Endothelial cell (in vitro differentiated cells): Measurements from ENCODE around the gene LRP5. TPM values are rescaled to one million over a fixed set of nuclear protein-coding genes. Genes with fewer than 3 reads are reported as not detected.

ENCODE experiments used
- DNase-seq: peaks from one replicate; pipeline ENCODE4 v3.0.0; 2021; ENCODE audit warnings: low spot score
- H3K27ac Mint-ChIP-seq: one replicate; pipeline ENCODE4 v1.8.0; 2021; ENCODE audit warnings: mixed read lengths, inconsistent platforms; ENCODE audit not compliant: unreplicated experiment
- H3K27me3 Mint-ChIP-seq: one replicate; pipeline ENCODE4 v1.8.0; 2021; ENCODE audit warnings: mild to moderate bottlenecking, moderate library complexity, mixed read lengths, inconsistent platforms; ENCODE audit not compliant: unreplicated experiment
- H3K36me3 Mint-ChIP-seq: one replicate; pipeline ENCODE4 v1.8.0; 2021; ENCODE audit warnings: mild to moderate bottlenecking, low read depth, mixed read lengths, inconsistent platforms; ENCODE audit not compliant: unreplicated experiment
- H3K4me1 Mint-ChIP-seq: one replicate; pipeline ENCODE4 v1.8.0; 2021; ENCODE audit warnings: mild to moderate bottlenecking, mixed read lengths, inconsistent platforms; ENCODE audit not compliant: unreplicated experiment
- H3K4me3 Mint-ChIP-seq: one replicate; pipeline ENCODE4 v1.8.0; 2021; ENCODE audit warnings: mild to moderate bottlenecking, mixed read lengths, inconsistent platforms; ENCODE audit not compliant: unreplicated experiment
- H3K9me3 Mint-ChIP-seq: one replicate; pipeline ENCODE4 v1.8.0; 2021; ENCODE audit warnings: mixed read lengths, inconsistent platforms; ENCODE audit not compliant: unreplicated experiment
- total RNA-seq: library from RNA; stranded (reverse); fragmentation: NEBNext Ultra II Directional; extraction: Animal tissue kit (Norgen Biotek cat#: 25700); gene quantifications from one replicate; pipeline ENCODE4 v1.2.1, GENCODE V29; 2021; ENCODE audit not compliant: unreplicated experiment
- TF ChIP-seq, protein P1 (sequence below): fragments of 200-600 bp; sonication (generic); IDR thresholded peaks from one replicate; pipeline ENCODE4 v1.5.0; 2021; ENCODE audit warnings: antibody characterized with exemption; ENCODE audit not compliant: unreplicated experiment

LRP5 gene
- total RNA-seq, 1 donor from 2014 or later = 72.3 TPM

DNA sequence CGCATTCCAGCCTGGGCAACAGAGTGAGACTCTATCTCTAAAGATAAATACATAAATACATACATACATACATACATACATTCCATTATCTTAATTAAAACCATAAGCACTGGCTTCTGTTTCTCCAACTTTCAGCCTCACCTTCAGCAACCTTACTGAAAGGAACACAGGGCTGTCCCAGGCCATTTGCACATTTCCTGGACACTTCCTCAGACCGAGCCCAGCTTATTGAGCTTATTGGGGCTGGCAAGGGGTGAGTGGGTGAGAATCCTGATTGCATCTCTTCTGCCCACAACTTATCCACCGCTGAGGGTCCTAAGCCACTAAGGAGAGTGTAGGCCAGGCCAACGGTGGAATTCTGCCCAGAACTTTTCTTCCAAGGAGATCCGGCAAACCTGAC, 16.5 kb upstream of the LRP5 start:
- H3K4me3 Mint-ChIP-seq = no peak overlapping the region
- peaks cover 1% of the 10 kb centered on the region for H3K27me3 Mint-ChIP-seq
- TF ChIP-seq, protein P1, sequence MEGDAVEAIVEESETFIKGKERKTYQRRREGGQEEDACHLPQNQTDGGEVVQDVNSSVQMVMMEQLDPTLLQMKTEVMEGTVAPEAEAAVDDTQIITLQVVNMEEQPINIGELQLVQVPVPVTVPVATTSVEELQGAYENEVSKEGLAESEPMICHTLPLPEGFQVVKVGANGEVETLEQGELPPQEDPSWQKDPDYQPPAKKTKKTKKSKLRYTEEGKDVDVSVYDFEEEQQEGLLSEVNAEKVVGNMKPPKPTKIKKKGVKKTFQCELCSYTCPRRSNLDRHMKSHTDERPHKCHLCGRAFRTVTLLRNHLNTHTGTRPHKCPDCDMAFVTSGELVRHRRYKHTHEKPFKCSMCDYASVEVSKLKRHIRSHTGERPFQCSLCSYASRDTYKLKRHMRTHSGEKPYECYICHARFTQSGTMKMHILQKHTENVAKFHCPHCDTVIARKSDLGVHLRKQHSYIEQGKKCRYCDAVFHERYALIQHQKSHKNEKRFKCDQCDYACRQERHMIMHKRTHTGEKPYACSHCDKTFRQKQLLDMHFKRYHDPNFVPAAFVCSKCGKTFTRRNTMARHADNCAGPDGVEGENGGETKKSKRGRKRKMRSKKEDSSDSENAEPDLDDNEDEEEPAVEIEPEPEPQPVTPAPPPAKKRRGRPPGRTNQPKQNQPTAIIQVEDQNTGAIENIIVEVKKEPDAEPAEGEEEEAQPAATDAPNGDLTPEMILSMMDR = no peak
- H3K4me1 Mint-ChIP-seq = no peaks in the 10 kb centered on the region
- H3K36me3 Mint-ChIP-seq = no peaks in the 10 kb centered on the region
- no peaks in the 10 kb centered on the region for H3K9me3 Mint-ChIP-seq
- no peak for DNase-seq
- no peak overlapping the region for H3K27ac Mint-ChIP-seq

DNA sequence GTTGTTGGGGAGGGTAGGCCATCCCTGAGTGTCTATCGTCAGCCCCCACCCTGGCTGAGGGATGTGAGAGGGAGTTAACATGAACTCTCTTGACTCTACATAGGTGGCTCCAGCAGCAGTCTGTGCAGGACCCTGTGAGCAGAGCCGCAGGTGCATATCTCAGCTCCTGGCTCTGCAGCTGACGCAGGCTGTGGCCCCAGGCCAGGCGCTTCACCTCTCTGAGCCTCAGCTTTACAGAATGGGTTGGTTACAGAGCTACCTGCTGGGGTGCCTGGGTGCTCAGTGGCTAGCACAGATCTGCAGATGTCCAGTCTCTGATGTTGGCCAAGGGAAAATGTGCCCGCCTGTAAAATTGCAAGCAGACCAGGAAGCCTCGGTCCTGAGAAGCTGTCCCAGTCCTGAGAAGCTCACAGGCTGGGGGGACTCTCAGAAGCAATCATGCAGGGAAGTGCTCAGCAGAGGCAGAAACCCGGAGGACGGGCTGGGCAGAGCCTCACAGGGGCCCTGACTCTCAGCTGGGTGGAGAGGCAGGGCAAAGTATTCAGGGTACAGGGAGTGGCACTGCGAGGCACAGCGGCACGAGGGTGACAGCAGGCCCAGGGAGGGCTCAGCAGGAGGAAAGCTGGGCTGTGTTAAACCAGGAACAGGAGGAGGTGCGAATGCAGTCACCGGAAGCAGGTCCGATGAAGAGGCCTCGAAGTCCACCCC, 15.9 kb upstream of the LRP5 start:
- no peak overlapping the region for H3K27ac Mint-ChIP-seq
- DNase-seq = no peak
- peaks cover 1% of the 10 kb centered on the region for H3K27me3 Mint-ChIP-seq
- no peaks in the 10 kb centered on the region for H3K36me3 Mint-ChIP-seq
- H3K9me3 Mint-ChIP-seq = no peaks in the 10 kb centered on the region
- no peaks in the 10 kb centered on the region for H3K4me1 Mint-ChIP-seq
- TF ChIP-seq, protein P1 = no peak
- H3K4me3 Mint-ChIP-seq = no peak overlapping the region

DNA sequence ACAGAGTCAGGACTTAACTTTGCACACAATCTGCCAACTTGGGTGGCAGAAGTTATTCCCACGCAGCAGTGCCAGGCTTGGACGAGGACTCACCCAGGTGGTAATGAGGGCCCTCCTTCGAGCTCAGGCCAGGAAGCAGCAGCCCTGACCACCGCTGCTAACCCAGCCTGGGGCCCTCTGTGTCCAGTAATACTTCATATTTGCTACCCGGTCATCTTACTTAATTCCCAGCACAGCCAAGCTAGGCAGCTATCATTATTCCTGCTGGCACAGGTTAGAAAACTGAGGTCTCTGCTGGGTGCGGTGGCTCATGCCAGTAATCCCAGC, 15.4 kb upstream of the LRP5 start:
- H3K4me3 Mint-ChIP-seq = no peak overlapping the region

GRCh38 chr11:68297494-68297811, 14.9 kb upstream of the LRP5 start:
- Mint-ChIP-seq H3K27ac (no peak overlapping the region), H3K27me3 (peaks cover 1% of the 10 kb centered on the region), H3K4me3 (no peak overlapping the region), H3K4me1 (no peaks in the 10 kb centered on the region), H3K9me3 (no peaks in the 10 kb centered on the region), H3K36me3 (no peaks in the 10 kb centered on the region)
- TF ChIP-seq, protein P1 = no peak
- no peak for DNase-seq

More for the DNA sequence above, 15.4 kb upstream of the LRP5 start:
- Mint-ChIP-seq H3K4me1 (no peaks in the 10 kb centered on the region), H3K9me3 (no peaks in the 10 kb centered on the region), H3K27ac (no peak overlapping the region), H3K27me3 (peaks cover 1% of the 10 kb centered on the region), H3K36me3 (no peaks in the 10 kb centered on the region)
- no peak for DNase-seq
- TF ChIP-seq, protein P1 = no peak

- H3K27ac Mint-ChIP-seq = no peak overlapping the region
- DNase-seq = peak; percentile 88
- no peak overlapping the region for H3K4me3 Mint-ChIP-seq
- no peaks in the 10 kb centered on the region for H3K36me3 Mint-ChIP-seq
- H3K9me3 Mint-ChIP-seq = no peaks in the 10 kb centered on the region
- TF ChIP-seq, protein P1 = peak; percentile 97
- peaks cover 1% of the 10 kb centered on the region for H3K27me3 Mint-ChIP-seq
- H3K4me1 Mint-ChIP-seq = no peaks in the 10 kb centered on the region
Observed at GRCh38 chr11:68297812-68298658, 14.4 kb upstream of the LRP5 start.
